Brain microvascular endothelial cell (primary cell): Measurements from ENCODE around the gene B4GALT5.

ENCODE experiments used
- DNase-seq: peaks from one replicate; pipeline ENCODE4 v3.0.0-alpha.2; 2020
- H3K27ac ChIP-seq: fragments of 250-450 bp; sonication (Bioruptor Pico); 2 replicates; pipeline ENCODE4 v1.5.1; 2020; ENCODE audit warnings: mild to moderate bottlenecking, moderate library complexity
- H3K27me3 ChIP-seq: fragments of 250-450 bp; sonication (Bioruptor Pico); replicated peaks from 2 replicates; pipeline ENCODE4 v1.5.1; 2020; ENCODE audit warnings: mild to moderate bottlenecking
- H3K36me3 ChIP-seq: fragments of 250-450 bp; sonication (Bioruptor Pico); replicated peaks from 2 replicates; pipeline ENCODE4 v1.5.1; 2020; ENCODE audit warnings: mild to moderate bottlenecking
- H3K4me3 ChIP-seq: 2 replicates; pipeline ENCODE4 v1.5.1; 2011; ENCODE audit warnings: low read depth, mild to moderate bottlenecking, control low read depth, low read length, moderate library complexity
- CTCF ChIP-seq: IDR thresholded peaks from 2 replicates; pipeline ENCODE4 v1.5.1; 2011; ENCODE audit warnings: low read depth, mild to moderate bottlenecking, moderate library complexity, low read length, control low read depth, inconsistent platforms; ENCODE audit errors: missing control alignments
- in situ Hi-C: cut with HindIII; loops from 2 replicates; pipeline ENCODE4 v1.10.0; 2017; ENCODE audit warnings: low sequenced_read_pairs, low pct_ligation_motif_present

The B4GALT5 gene

DNA sequence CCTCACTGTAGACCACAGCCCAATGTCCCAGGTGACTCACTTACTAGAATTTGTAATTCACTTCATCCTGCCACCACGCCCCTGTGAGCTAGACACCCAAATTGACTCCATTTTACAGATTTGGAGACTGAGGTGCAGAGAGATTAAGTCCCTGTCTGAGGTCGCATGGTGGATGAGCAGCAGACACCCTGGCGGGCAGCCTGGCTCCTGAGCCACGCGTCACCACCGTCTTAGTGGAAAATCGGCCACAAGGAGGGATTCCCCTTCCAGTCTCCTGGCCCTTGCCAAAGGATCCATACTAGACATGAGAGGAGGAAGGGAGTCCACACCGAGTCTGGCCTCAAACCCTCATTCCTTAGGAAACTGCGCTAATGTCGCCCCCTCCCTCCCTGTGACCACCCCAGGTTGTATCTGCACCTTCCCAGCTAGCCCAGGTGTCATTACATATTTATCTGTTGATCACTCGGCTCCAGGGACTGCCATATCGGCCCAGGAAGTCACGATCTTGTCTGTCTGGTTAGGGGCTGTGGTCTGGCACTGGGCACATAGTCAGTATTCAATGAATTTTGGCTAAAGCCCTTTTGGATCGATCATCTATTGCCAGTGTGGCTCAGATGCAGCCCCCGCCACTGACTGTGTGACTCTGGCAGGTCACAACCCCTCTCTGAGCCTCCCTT is 120.1 kb downstream of the B4GALT5 start:
- H3K27me3 ChIP-seq = no peaks in the 10 kb centered on the region
- no peak overlapping the region for H3K4me3 ChIP-seq
- in situ Hi-C loops = no loop called here
- DNase-seq = no peak
- no peaks in the 10 kb centered on the region for H3K36me3 ChIP-seq
- TF ChIP-seq CTCF = no peak
- peak overlapping the region; percentile 59 for H3K27ac ChIP-seq

DNA sequence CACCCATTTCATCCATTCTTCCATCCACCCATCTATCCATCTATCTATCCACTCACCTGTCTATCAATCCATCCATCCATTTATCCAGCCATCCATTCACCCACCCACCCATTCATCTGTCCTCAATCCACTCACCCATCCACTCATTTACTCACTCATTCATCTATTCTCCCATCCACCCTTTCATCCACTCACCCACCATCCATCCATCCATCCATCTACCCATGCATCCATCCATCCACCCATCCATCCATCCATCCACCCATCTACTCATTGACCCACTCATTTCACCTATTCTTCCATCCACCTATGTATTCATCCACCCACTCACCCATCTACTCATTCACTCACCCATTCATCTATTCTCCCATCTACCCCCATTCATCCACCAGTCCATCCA is 121.6 kb downstream of the B4GALT5 start:
- DNase-seq = no peak
- Histone ChIP-seq H3K36me3 (no peaks in the 10 kb centered on the region), H3K27me3 (no peaks in the 10 kb centered on the region), H3K27ac (no peak overlapping the region), H3K4me3 (no peak overlapping the region)
- in situ Hi-C loops = no loop called here
- TF ChIP-seq CTCF = no peak

DNA sequence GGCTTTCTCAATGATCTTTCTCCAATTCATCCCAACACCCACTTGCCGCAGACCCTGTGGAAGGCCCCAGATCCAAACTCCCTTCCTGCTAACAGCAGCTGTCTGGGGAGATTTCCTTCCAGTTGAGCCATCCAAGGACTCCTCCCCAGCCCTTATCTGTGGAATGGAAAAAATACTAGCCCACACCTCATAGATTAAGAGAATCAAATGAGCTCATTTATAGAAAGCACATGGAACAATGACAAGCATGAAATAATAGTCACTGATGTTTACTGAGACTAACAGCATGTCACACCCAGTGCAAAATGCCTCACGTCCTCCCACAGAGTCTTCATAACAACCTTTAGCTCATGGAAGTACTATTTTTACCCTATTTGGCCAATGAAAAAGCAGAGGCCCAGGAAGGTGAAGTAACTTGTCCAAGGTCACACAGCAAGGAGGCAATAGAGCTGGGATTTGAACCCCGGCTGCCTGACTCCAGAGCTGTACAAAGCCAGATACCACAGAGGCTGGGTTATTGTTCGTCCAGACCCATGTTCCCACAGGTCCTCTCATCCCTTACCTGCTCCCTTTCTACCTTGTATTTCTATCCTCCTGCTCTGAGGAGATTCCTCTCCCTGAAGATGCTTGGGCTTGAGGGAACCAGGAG is 122.3 kb downstream of the B4GALT5 start:
- in situ Hi-C loops = no loop called here
- DNase-seq = peak; percentile 47

DNA sequence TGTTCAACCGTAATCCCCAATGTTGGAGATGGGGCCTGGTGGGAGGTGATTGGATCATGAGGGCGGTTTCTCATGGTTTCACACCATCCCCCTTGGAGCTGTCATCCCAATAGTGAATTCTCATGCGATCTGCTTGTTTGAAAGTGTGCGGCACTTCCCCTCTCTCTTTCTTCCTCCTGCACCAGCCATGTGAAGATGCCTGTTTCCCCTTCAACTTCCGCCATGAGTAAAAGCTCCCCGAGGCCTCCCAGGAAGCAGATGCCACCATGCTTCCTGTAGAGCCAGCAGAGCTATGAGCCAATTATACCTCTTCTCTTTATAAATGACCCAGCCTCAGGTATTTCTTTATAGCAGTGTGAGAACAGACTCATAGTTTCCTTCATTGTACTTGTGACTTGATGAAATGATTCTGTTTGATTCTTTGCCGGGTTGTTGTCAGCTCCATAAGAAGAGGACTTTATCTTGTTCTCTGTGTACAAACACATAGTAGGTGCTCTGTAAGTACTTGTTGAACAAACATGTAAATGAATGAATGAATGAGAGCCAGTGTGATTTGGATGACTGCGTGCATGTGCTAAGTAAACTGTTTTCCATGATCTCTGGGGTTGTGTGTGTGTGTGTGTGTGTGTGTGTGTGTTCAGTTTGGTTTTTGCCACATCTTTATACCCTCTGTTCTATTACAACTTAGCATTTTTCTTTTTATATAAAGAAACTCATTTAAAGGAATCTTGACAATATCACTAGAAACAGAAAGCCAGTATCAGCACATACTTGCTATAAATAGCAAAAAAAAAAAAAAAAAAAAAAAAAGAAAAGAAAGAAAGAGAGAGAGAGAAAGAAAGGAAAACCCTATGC is 123.3 kb downstream of the B4GALT5 start:
- in situ Hi-C loops = no loop called here
- no peak for TF ChIP-seq CTCF
- no peak overlapping the region for H3K27ac ChIP-seq
- H3K36me3 ChIP-seq = no peaks in the 10 kb centered on the region
- H3K27me3 ChIP-seq = no peaks in the 10 kb centered on the region
- no peak overlapping the region for H3K4me3 ChIP-seq
- DNase-seq = no peak

More for the DNA sequence above, 122.3 kb downstream of the B4GALT5 start:
- Histone ChIP-seq H3K27me3 (no peaks in the 10 kb centered on the region), H3K4me3 (no peak overlapping the region), H3K36me3 (no peaks in the 10 kb centered on the region), H3K27ac (peak overlapping the region; percentile 44)
- no peak for TF ChIP-seq CTCF

GRCh38 chr20:49589747-49590146 is 123.9 kb downstream of the B4GALT5 start:
- no peak overlapping the region for H3K4me3 ChIP-seq
- H3K27me3 ChIP-seq = no peaks in the 10 kb centered on the region
- no peak overlapping the region for H3K27ac ChIP-seq
- TF ChIP-seq CTCF = no peak
- in situ Hi-C loops = no loop called here
- DNase-seq = no peak
- no peaks in the 10 kb centered on the region for H3K36me3 ChIP-seq
